ENCODE measurements around the gene ELANE. TPM values are rescaled to one million over a fixed set of nuclear protein-coding genes. Genes with fewer than 3 reads are reported as not detected.
A peak's percentile ranks its signal among the peaks of the same experiment; 100 is the strongest.

The ELANE gene
- total RNA-seq, 4 donors from 2014 or later: 0.95 TPM; not detected in 3

GRCh38 chr19:869245-870177, 17.4 kb downstream of the ELANE start:
- no peak for DNase-seq
- Histone ChIP-seq H3K36me3 (peaks cover 12 to 54% (median 23%) of the 10 kb centered on the region in 3 donors), H3K4me1 (peaks cover 25 to 55% (median 27%) of the 10 kb centered on the region in 3 donors), H3K27ac (peak overlapping the region; percentile 57 to 89 (median 82)), H3K9me3 (no peaks in the 10 kb centered on the region), H3K4me3 (no peak overlapping the region), H3K27me3 (no peaks in the 10 kb centered on the region)
- no peak for TF ChIP-seq CTCF (IDR thresholded peaks at IDR 0.05)
- no peak for TF ChIP-seq POLR2A (IDR thresholded peaks at IDR 0.05)
- 24 to 59% methylated on average over 12 to 13 of the region's 29 CpGs for WGBS, 2 donors
- intact Hi-C loops (cut with DNase I): no loop called here

GRCh38 chr19:870314-870713, 18.2 kb downstream of the ELANE start:
- TF ChIP-seq POLR2A (IDR thresholded peaks at IDR 0.05) (no peak), CTCF (IDR thresholded peaks at IDR 0.05) (no peak)
- DNase-seq: no peak
- Histone ChIP-seq H3K4me1 (peaks cover 25 to 60% (median 27%) of the 10 kb centered on the region in 3 donors), H3K4me3 (no peak overlapping the region), H3K36me3 (peaks cover 14 to 62% (median 25%) of the 10 kb centered on the region in 3 donors), H3K9me3 (no peaks in the 10 kb centered on the region), H3K27ac (peak overlapping the region; percentile 57 to 89 (median 82)), H3K27me3 (no peaks in the 10 kb centered on the region)
- 72 to 92% methylated on average over 6 to 8 of the region's 8 CpGs for WGBS, 2 donors
- intact Hi-C loops (cut with DNase I): no loop called here

DNA sequence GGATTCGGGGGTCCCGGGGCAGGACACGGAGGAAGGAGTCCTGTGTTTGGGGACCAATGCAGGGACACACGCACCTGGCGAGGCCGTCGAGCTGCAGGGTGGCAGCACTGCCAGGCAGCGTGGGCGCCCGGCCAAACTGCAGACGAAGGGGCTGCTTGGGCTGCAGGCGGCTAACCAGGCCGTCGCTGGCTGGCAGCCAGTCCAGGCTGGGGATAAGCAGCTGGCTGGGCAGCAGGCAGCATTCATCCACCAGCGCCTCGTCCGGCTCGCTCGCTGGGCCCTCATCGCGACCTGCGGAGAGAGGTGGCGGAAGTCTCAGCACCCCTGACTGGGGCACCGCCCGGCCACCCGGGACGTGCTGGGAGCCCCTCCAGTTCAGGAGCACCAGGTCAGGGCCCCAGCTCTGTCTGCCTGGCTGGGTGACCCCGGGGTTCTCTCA, 18.9 kb downstream of the ELANE start:
- H3K4me3 ChIP-seq: no peak overlapping the region
- no peak for TF ChIP-seq POLR2A (IDR thresholded peaks at IDR 0.05)
- H3K9me3 ChIP-seq: no peaks in the 10 kb centered on the region
- intact Hi-C loops (cut with DNase I): no loop called here
- H3K27me3 ChIP-seq: no peaks in the 10 kb centered on the region
- H3K27ac ChIP-seq: peak overlapping the region in 2 of 4 donors; percentile 25 to 61
- peaks cover 16 to 68% (median 31%) of the 10 kb centered on the region in 3 donors for H3K36me3 ChIP-seq
- peaks cover 25 to 60% (median 27%) of the 10 kb centered on the region in 3 donors for H3K4me1 ChIP-seq
- 94% methylated on average over 3 of the region's 28 CpGs; no CpG with 5 or more reads in 1 of the 2 donors for WGBS, 2 donors
- DNase-seq: no peak

DNA sequence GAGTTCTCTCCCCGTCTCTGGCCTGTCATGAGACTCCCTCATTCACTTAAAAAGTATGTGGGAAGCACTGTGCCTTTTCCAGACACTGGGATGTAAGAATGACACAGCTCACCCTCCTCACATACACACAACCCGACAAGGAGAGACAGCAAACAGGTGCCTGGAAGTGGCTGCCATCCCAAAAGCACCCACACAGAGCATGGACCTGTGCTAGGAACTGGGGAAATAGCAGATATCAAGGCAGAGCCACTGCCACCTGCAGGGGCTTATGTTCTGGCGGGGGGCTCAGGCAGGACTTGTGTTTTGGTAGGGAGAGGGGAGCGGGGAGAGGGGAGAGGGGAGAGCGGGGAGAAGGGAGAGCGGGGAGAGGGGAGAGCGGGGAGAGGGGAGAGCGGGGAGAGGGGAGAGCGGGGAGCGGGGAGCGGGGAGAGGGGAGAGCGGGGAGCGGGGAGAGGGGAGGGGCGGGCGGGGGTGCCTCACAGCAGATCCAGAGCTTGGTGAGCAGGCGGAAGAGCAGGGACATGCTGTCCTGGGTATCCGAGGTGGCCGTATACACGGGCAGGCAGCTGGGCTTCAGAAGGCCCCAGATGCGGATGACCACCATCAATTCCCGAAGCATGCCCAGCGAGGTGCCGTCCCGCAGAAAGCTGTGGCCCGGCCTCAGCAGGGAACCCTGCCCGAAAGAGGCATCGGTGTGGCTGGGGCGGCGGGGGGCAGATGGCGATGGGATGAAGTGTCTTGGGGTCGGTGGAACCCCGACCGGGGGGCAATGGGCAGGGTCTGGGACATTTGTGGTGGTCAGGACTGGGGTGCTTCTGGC, 19.6 kb downstream of the ELANE start:
- intact Hi-C loops (cut with DNase I): no loop called here
- WGBS, 2 donors: 68% methylated on average over 12 of the region's 33 CpGs; no CpG with 5 or more reads in 1 of the 2 donors
- H3K27me3 ChIP-seq: no peaks in the 10 kb centered on the region
- H3K9me3 ChIP-seq: no peaks in the 10 kb centered on the region
- DNase-seq: no peak
- peaks cover 16 to 75% (median 31%) of the 10 kb centered on the region in 3 donors for H3K36me3 ChIP-seq
- TF ChIP-seq CTCF (IDR thresholded peaks at IDR 0.05) (no peak), POLR2A (IDR thresholded peaks at IDR 0.05) (no peak)
- H3K27ac ChIP-seq: peak overlapping the region; percentile 49 to 77 (median 71)
- peaks cover 25 to 60% (median 27%) of the 10 kb centered on the region in 3 donors for H3K4me1 ChIP-seq
- H3K4me3 ChIP-seq: no peak overlapping the region

DNA sequence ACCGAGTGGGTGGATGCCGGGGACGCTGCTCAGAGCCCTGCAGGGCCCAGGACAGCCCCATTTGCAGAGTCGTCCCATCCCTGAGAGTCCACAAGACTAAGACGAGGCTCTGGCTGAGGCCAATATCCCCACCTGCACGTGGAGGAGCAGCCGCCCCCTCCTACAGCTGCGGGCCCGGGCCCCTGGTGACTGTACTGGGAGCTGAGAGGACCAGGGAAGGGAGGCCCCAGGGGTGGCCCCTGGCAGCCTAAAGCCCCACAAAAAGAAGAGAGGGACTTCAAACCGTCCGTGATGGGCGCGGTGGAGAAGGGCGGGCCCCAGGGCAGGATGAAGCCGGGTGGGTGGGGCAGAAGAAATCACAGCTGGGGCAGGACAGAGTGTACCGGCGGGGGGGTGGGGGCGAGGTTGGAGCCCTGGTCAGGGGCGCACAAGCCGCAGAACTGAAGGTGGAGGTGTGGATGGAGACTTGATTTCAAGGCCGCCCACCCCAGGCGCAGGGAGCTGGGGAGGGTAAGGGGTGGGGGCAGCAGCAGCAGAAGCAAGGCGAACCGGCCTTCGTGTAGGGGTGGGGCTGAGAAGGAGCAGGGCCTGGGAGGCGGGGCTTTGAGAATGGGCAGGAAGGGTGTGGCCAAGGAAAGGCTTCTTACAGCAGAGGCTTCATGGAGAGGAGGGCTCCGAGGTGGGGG, 20.3 kb downstream of the ELANE start:
- TF ChIP-seq CTCF (IDR thresholded peaks at IDR 0.05) (no peak), POLR2A (IDR thresholded peaks at IDR 0.05) (no peak)
- 37 to 48% methylated on average over 8 to 18 of the region's 27 CpGs for WGBS, 2 donors
- DNase-seq: peak; percentile 39
- peaks cover 23 to 78% (median 36%) of the 10 kb centered on the region in 3 donors for H3K36me3 ChIP-seq
- H3K4me3 ChIP-seq: peak overlapping the region in 1 of 4 donors; percentile 35
- peak overlapping the region; percentile 49 to 77 (median 71) for H3K27ac ChIP-seq
- H3K4me1 ChIP-seq: peaks cover 25 to 60% (median 27%) of the 10 kb centered on the region in 3 donors
- H3K9me3 ChIP-seq: no peaks in the 10 kb centered on the region
- H3K27me3 ChIP-seq: no peaks in the 10 kb centered on the region
- intact Hi-C loops (cut with DNase I): no loop called here

Data from esophagus squamous epithelium (tissue), 5 donors.